PC-3 (cell line): ENCODE data around the gene CES5A.

Experiments used
- CTCF ChIP-seq: fragments of 300-600 bp; sonication (generic); conservative IDR thresholded peaks from 2 replicates; pipeline ENCODE4 v1.5.1; 2017; ENCODE audit warnings: antibody characterized with exemption, low read depth, mild to moderate bottlenecking, low read length
- EZH2 ChIP-seq: fragments of 300-600 bp; sonication (generic); IDR thresholded peaks from one replicate; pipeline ENCODE4 v1.6.1; 2017; ENCODE audit warnings: antibody characterized with exemption, mild to moderate bottlenecking, low read length; ENCODE audit not compliant: unreplicated experiment
- EZH2phosphoT487 ChIP-seq: fragments of 300-600 bp; sonication (generic); IDR thresholded peaks from 2 replicates; pipeline ENCODE4 v1.6.1; 2018; ENCODE audit warnings: mild to moderate bottlenecking, antibody characterized with exemption, low read length, borderline replicate concordance

GRCh38 chr16:55815320-55815719 lies 59.9 kb downstream of the CES5A start:
- TF ChIP-seq CTCF (no peak), EZH2phosphoT487 (no peak), EZH2 (no peak)
